K562 (cell line): ENCODE measurements around the gene PRDX4. TPM values are rescaled to one million over a fixed set of nuclear protein-coding genes. Genes with fewer than 3 reads are reported as not detected.

Source experiments
- CHD2 ChIP-seq: IDR thresholded peaks from 2 replicates; pipeline ENCODE4 v1.6.1; 2011; ENCODE audit warnings: low read depth, low read length
- DMBX1 ChIP-seq: fragments of 250-450 bp; sonication (Bioruptor Pico); IDR thresholded peaks from 2 replicates; pipeline ENCODE4 v1.8.0; 2022; ENCODE audit warnings: inconsistent platforms, mild to moderate bottlenecking, moderate library complexity, borderline replicate concordance
- MAFG ChIP-seq: fragments of 450-650 bp; conservative IDR thresholded peaks from 2 replicates; pipeline ENCODE4 v1.6.1; 2016; ENCODE audit warnings: missing genetic modification characterization, missing compliant biosample characterization
- NONO ChIP-seq, 2 experiments: fragments of 200-400 bp in 1 of 2; fragments of 450-650 bp in 1 of 2; formaldehyde crosslinking in 1 of 2; IDR thresholded peaks; 2 replicates each; pipeline ENCODE4 v1.6.1; 2017; ENCODE audit warnings: low read depth in 2 of 2, mild to moderate bottlenecking in 2 of 2, moderate library complexity in 2 of 2, low read length in 1 of 2
- ZBTB9 ChIP-seq: fragments of 450-650 bp; formaldehyde crosslinking; IDR thresholded peaks from 2 replicates; pipeline ENCODE4 v1.4.0; 2020; ENCODE audit warnings: mild to moderate bottlenecking, moderate library complexity
- polyA plus RNA-seq, 8 experiments: library from polyadenylated mRNA; depleted of rRNA in 4 of 8; stranded (reverse) in 5 of 8; unstranded in 3 of 8; fragments of >200 nt; fragmentation: Nextera tagmentation in 2 of 8; fragmentation: Illumina TruSeq in 1 of 8; extraction: Ambion mirVana in 2 of 8; extraction: Trizol in 1 of 8; gene quantifications; 2 replicates each; pipeline versions ENCODE4 v1.2.1 to v1.2.3, GENCODE V29; 2011 to 2014; ENCODE audit warnings: inconsistent platforms in 1 of 8, missing spikeins in 1 of 8
- total RNA-seq, 7 experiments: library from RNA; depleted of rRNA in 6 of 7; stranded (reverse); fragments of >200 nt in 6 of 7; fragmentation: Illumina TruSeq in 2 of 7; extraction: Trizol in 2 of 7; gene quantifications; 2 replicates each; pipeline versions ENCODE4 v1.2.1 to v1.2.3, GENCODE V29; 2011 to 2021; ENCODE audit warnings: low replicate concordance in 1 of 7
- TF ChIP-seq, protein P1 (sequence below): fragments of 450-650 bp; IDR thresholded peaks from 2 replicates; pipeline ENCODE4 v1.7.1; 2018; ENCODE audit warnings: mild to moderate bottlenecking, low read depth; ENCODE audit not compliant: partially characterized antibody

Gene PRDX4
- total and polyA plus RNA-seq, 9 of the 15 experiments (the other 6 are each of a cell fraction or from before 2014, with no cell fraction given), result 28.6 to 253 (median 153) TPM

GRCh38 chrX:23621621-23622265 is 45.5 kb upstream of the PRDX4 start (continued):
- TF ChIP-seq, protein P1, sequence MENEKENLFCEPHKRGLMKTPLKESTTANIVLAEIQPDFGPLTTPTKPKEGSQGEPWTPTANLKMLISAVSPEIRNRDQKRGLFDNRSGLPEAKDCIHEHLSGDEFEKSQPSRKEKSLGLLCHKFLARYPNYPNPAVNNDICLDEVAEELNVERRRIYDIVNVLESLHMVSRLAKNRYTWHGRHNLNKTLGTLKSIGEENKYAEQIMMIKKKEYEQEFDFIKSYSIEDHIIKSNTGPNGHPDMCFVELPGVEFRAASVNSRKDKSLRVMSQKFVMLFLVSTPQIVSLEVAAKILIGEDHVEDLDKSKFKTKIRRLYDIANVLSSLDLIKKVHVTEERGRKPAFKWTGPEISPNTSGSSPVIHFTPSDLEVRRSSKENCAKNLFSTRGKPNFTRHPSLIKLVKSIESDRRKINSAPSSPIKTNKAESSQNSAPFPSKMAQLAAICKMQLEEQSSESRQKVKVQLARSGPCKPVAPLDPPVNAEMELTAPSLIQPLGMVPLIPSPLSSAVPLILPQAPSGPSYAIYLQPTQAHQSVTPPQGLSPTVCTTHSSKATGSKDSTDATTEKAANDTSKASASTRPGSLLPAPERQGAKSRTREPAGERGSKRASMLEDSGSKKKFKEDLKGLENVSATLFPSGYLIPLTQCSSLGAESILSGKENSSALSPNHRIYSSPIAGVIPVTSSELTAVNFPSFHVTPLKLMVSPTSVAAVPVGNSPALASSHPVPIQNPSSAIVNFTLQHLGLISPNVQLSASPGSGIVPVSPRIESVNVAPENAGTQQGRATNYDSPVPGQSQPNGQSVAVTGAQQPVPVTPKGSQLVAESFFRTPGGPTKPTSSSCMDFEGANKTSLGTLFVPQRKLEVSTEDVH, result no peak
- TF ChIP-seq DMBX1 (no peak), ZBTB9 (CRISPR knock-in tag) (no peak), CHD2 (no peak), NONO (IDR thresholded peaks at IDR 0.05; ENCODE audit: low read depth in 2 of 2, low read length in 1 of 2) (no peak), MAFG (tag) (no peak)
